OCI-LY7 (cell line): ENCODE data around the gene TAT.

Experiments
- EZH2phosphoT487 ChIP-seq: fragments of 200-600 bp; sonication (generic); IDR thresholded peaks from 2 replicates; pipeline ENCODE4 v1.6.1; 2018; ENCODE audit warnings: low read depth, borderline replicate concordance, mild to moderate bottlenecking, mixed run types, antibody characterized with exemption, low read length, moderate library complexity, mixed read lengths
- TF ChIP-seq, protein P1 (sequence below): fragments of 200-600 bp; sonication (generic); conservative IDR thresholded peaks from 2 replicates; pipeline ENCODE4 v1.5.1; 2014; ENCODE audit warnings: mild to moderate bottlenecking, antibody characterized with exemption, low read length, moderate library complexity, mixed read lengths

GRCh38 chr16:71536752-71537499 is 40.0 kb downstream of the TAT start:
- TF ChIP-seq, protein P1, sequence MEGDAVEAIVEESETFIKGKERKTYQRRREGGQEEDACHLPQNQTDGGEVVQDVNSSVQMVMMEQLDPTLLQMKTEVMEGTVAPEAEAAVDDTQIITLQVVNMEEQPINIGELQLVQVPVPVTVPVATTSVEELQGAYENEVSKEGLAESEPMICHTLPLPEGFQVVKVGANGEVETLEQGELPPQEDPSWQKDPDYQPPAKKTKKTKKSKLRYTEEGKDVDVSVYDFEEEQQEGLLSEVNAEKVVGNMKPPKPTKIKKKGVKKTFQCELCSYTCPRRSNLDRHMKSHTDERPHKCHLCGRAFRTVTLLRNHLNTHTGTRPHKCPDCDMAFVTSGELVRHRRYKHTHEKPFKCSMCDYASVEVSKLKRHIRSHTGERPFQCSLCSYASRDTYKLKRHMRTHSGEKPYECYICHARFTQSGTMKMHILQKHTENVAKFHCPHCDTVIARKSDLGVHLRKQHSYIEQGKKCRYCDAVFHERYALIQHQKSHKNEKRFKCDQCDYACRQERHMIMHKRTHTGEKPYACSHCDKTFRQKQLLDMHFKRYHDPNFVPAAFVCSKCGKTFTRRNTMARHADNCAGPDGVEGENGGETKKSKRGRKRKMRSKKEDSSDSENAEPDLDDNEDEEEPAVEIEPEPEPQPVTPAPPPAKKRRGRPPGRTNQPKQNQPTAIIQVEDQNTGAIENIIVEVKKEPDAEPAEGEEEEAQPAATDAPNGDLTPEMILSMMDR: no peak
- no peak for TF ChIP-seq EZH2phosphoT487
